HepG2 (cell line): ENCODE data around the gene CA11. TPM values are rescaled to one million over a fixed set of nuclear protein-coding genes. Genes with fewer than 3 reads are reported as not detected.

ENCODE experiments used
- BORCS8-MEF2B ChIP-seq: sonication (generic); formaldehyde crosslinking; IDR thresholded peaks from 2 replicates; pipeline ENCODE4 v1.8.0; 2022; ENCODE audit warnings: mild to moderate bottlenecking, missing genetic modification reagents
- LCORL ChIP-seq, 2 experiments: fragments of 450-650 bp in 1 of 2; sonication (generic) in 1 of 2; formaldehyde crosslinking in 1 of 2; IDR thresholded peaks; 2 replicates each; pipeline versions ENCODE4 v1.5.0 to v1.6.1; 2017 to 2020; ENCODE audit warnings: antibody characterized with exemption in 1 of 2, missing genetic modification reagents in 1 of 2
- SMC3 ChIP-seq: IDR thresholded peaks from 2 replicates; pipeline ENCODE4 v1.6.1; 2011; ENCODE audit warnings: low read length, improper control_type of control experiment
- SMYD3 ChIP-seq: sonication (generic); formaldehyde crosslinking; IDR thresholded peaks from 2 replicates; pipeline ENCODE4 v1.8.1; 2023; ENCODE audit warnings: mild to moderate bottlenecking, missing genetic modification reagents
- SOX5 ChIP-seq: IDR thresholded peaks from 2 replicates; pipeline ENCODE4 v1.6.1; 2016; ENCODE audit warnings: borderline replicate concordance
- ZBTB10 ChIP-seq: sonication (generic); formaldehyde crosslinking; IDR thresholded peaks from 2 replicates; pipeline ENCODE4 v1.4.0; 2020; ENCODE audit warnings: missing genetic modification reagents, borderline replicate concordance
- ZMYM3 ChIP-seq: sonication (generic); formaldehyde crosslinking; IDR thresholded peaks from 2 replicates; pipeline ENCODE4 v1.5.1; 2020; ENCODE audit warnings: mild to moderate bottlenecking, missing genetic modification reagents
- ZNF256 ChIP-seq: sonication (generic); formaldehyde crosslinking; conservative IDR thresholded peaks from 2 replicates; pipeline ENCODE4 v1.4.0; 2020; ENCODE audit warnings: missing genetic modification reagents
- ZNF275 ChIP-seq: sonication (generic); formaldehyde crosslinking; IDR thresholded peaks from 2 replicates; pipeline ENCODE4 v1.8.0; 2022; ENCODE audit warnings: missing genetic modification reagents, mild to moderate bottlenecking, inconsistent platforms, borderline replicate concordance
- ZNF326 ChIP-seq: sonication (generic); formaldehyde crosslinking; IDR thresholded peaks from 2 replicates; pipeline ENCODE4 v1.4.0; 2020; ENCODE audit warnings: missing genetic modification reagents, borderline replicate concordance
- ZNF430 ChIP-seq: sonication (generic); formaldehyde crosslinking; IDR thresholded peaks from 2 replicates; pipeline ENCODE4 v1.9.0; 2021; ENCODE audit warnings: mild to moderate bottlenecking, missing genetic modification reagents
- ZNF660 ChIP-seq: sonication (generic); formaldehyde crosslinking; IDR thresholded peaks from 2 replicates; pipeline ENCODE4 v1.5.1; 2020; ENCODE audit warnings: mild to moderate bottlenecking, low read depth, missing genetic modification reagents, borderline replicate concordance
- ZNF7 ChIP-seq: IDR thresholded peaks from 2 replicates; pipeline ENCODE4 v1.6.1; 2016; ENCODE audit warnings: missing biosample characterization, missing genetic modification reagents
- ZNF766 ChIP-seq: sonication (generic); formaldehyde crosslinking; IDR thresholded peaks from 2 replicates; pipeline ENCODE4 v1.5.0; 2020; ENCODE audit warnings: missing genetic modification reagents, borderline replicate concordance
- ZSCAN29 ChIP-seq: sonication (generic); formaldehyde crosslinking; conservative IDR thresholded peaks from 2 replicates; pipeline ENCODE4 v1.4.0; 2020; ENCODE audit warnings: mild to moderate bottlenecking, missing genetic modification reagents
- polyA plus RNA-seq, 8 experiments: library from polyadenylated mRNA; depleted of rRNA in 3 of 8; stranded (reverse) in 7 of 8; unstranded in 1 of 8; fragments of >200 nt; fragmentation: Illumina TruSeq in 4 of 8; extraction: Trizol in 4 of 8; gene quantifications; 2 replicates each; pipeline versions ENCODE4 v1.2.1 to v1.2.3, GENCODE V29; 2011 to 2016; ENCODE audit warnings: low read depth in 4 of 8, missing spikeins in 1 of 8, mixed read lengths in 1 of 8; ENCODE audit not compliant: insufficient read depth in 1 of 8
- total RNA-seq, 5 experiments: library from RNA; depleted of rRNA; stranded (reverse); fragments of >200 nt; fragmentation: Illumina TruSeq; extraction: Trizol; gene quantifications; 2 replicates each; pipeline ENCODE4 v1.2.3, GENCODE V29; 2016; ENCODE audit warnings: low read depth in 1 of 5
- TF ChIP-seq, protein P1 (sequence below): sonication (generic); formaldehyde crosslinking; IDR thresholded peaks from 2 replicates; pipeline ENCODE4 v1.8.1; 2023; ENCODE audit warnings: missing genetic modification reagents, inconsistent platforms, borderline replicate concordance
- TF ChIP-seq, protein P2 (sequence below): sonication (generic); formaldehyde crosslinking; IDR thresholded peaks from 2 replicates; pipeline ENCODE4 v1.5.0; 2020; ENCODE audit warnings: mild to moderate bottlenecking, low read depth, missing genetic modification reagents, borderline replicate concordance
- TF ChIP-seq, protein P3 (sequence below): sonication (generic); formaldehyde crosslinking; IDR thresholded peaks from 2 replicates; pipeline ENCODE4 v1.4.0; 2020; ENCODE audit warnings: missing genetic modification reagents, mild to moderate bottlenecking, borderline replicate concordance

CA11 gene
- total and polyA plus RNA-seq, 2 of the 13 experiments (the other 11 are each of a cell fraction or from before 2014, with no cell fraction given): 0.41 to 0.58 TPM

DNA sequence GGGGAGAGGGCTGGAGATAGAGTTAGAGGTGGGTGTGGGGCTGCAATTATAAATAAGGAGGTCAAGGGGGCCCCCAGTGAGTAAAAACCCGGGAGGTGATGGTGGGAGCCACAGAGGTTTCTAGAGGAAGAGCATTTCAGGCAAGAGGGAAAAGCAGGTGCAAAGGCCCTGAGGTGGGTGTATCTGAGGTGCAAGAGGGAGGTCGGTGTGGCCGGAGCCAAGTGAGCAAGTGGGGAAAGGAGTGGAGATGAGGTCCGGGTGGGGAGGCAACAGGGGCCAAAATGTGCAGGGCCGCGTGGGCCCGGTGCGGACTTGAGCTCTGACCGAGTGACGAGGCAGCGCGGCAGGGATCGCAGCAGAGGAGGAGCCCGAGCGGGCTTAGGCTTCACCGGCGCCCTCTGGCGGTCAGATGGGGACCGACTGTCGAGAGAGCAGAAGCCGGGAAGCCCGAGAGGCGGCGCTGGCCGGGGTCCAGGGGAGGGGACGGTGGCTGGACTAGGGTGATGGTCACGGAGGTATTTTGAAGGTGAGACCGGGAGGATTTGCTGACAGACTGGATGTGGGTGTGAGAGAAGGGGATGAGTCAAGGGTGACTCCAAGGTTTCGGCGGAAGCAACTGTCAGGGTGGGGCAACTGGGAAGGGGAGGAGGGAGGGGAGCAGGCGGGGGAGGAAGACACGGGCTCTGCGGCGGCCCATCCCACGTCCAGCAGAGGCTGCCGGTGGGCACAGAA, 57.2 kb downstream of the CA11 start (continued):
- no peak for TF ChIP-seq ZNF275 (CRISPR knock-in tag)
- TF ChIP-seq ZSCAN29 (CRISPR knock-in tag): no peak
- no peak for TF ChIP-seq ZNF430 (CRISPR knock-in tag)
- no peak for TF ChIP-seq ZBTB10
- no peak for TF ChIP-seq LCORL (IDR thresholded peaks at IDR 0.05)
- peak; percentile 38; the same call in 1 of the 2 replicates for TF ChIP-seq LCORL (CRISPR knock-in tag; IDR thresholded peaks at IDR 0.05)
- TF ChIP-seq ZNF7 (CRISPR knock-in tag): no peak
- TF ChIP-seq BORCS8-MEF2B: no peak
- TF ChIP-seq SOX5 (CRISPR knock-in tag): peak; percentile 11; the same call in 1 of the 2 replicates
- no peak for TF ChIP-seq ZNF660 (CRISPR knock-in tag)
- TF ChIP-seq, protein P1, sequence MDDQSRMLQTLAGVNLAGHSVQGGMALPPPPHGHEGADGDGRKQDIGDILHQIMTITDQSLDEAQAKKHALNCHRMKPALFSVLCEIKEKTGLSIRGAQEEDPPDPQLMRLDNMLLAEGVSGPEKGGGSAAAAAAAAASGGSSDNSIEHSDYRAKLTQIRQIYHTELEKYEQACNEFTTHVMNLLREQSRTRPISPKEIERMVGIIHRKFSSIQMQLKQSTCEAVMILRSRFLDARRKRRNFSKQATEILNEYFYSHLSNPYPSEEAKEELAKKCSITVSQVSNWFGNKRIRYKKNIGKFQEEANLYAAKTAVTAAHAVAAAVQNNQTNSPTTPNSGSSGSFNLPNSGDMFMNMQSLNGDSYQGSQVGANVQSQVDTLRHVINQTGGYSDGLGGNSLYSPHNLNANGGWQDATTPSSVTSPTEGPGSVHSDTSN (CRISPR knock-in tag): no peak
- 0 out of 2 replicates have a peak, but pooled peaks have one; percentile 52 for TF ChIP-seq ZNF766 (CRISPR knock-in tag)
- TF ChIP-seq, protein P2, sequence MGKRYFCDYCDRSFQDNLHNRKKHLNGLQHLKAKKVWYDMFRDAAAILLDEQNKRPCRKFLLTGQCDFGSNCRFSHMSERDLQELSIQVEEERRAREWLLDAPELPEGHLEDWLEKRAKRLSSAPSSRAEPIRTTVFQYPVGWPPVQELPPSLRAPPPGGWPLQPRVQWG (CRISPR knock-in tag): no peak
- TF ChIP-seq, protein P3, sequence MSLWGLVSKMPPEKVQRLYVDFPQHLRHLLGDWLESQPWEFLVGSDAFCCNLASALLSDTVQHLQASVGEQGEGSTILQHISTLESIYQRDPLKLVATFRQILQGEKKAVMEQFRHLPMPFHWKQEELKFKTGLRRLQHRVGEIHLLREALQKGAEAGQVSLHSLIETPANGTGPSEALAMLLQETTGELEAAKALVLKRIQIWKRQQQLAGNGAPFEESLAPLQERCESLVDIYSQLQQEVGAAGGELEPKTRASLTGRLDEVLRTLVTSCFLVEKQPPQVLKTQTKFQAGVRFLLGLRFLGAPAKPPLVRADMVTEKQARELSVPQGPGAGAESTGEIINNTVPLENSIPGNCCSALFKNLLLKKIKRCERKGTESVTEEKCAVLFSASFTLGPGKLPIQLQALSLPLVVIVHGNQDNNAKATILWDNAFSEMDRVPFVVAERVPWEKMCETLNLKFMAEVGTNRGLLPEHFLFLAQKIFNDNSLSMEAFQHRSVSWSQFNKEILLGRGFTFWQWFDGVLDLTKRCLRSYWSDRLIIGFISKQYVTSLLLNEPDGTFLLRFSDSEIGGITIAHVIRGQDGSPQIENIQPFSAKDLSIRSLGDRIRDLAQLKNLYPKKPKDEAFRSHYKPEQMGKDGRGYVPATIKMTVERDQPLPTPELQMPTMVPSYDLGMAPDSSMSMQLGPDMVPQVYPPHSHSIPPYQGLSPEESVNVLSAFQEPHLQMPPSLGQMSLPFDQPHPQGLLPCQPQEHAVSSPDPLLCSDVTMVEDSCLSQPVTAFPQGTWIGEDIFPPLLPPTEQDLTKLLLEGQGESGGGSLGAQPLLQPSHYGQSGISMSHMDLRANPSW (CRISPR knock-in tag): no peak
- TF ChIP-seq ZNF326 (CRISPR knock-in tag): no peak
- no peak for TF ChIP-seq SMYD3
- no peak for TF ChIP-seq ZNF256 (CRISPR knock-in tag)
- peak; percentile 34; the same call in 1 of the 2 replicates for TF ChIP-seq SMC3
- peak; percentile 99 for TF ChIP-seq ZMYM3 (CRISPR knock-in tag)
